Neural cell (in vitro differentiated cells): ENCODE measurements around the gene NRROS.

ENCODE experiments used
- CTCF ChIP-seq: fragments of 450-650 bp; IDR thresholded peaks from 2 replicates; pipeline ENCODE4 v1.5.1; 2014; ENCODE audit warnings: antibody characterized with exemption, mild to moderate bottlenecking, moderate library complexity; ENCODE audit not compliant: poor library complexity, severe bottlenecking
- REST ChIP-seq: IDR thresholded peaks from 2 replicates; pipeline ENCODE4 v1.6.1; 2012; ENCODE audit warnings: borderline replicate concordance
- TAF1 ChIP-seq: IDR thresholded peaks from 2 replicates; pipeline ENCODE4 v1.6.1; 2012; ENCODE audit warnings: low read depth

- TF ChIP-seq TAF1 (no peak), REST (no peak), CTCF (no peak)
These were observed 17.9 kb upstream of the NRROS start for GRCh38 chr3:196621611-196622010.
